ENCODE data around the gene PRPS1.

Gene PRPS1

GRCh38 chrX:107675365-107675654 lies 47.0 kb downstream of the PRPS1 start:
- H3K9me3 ChIP-seq (ENCODE audit: control insufficient read depth, insufficient read depth, low read length): no peaks in the 10 kb centered on the region
- no peaks in the 10 kb centered on the region for H3K36me3 ChIP-seq (ENCODE audit: control insufficient read depth, insufficient read depth, low read length)
- peaks cover 40% of the 10 kb centered on the region for H3K27me3 ChIP-seq (ENCODE audit: control insufficient read depth, insufficient read depth, low read length)
- H3K4me3 ChIP-seq (ENCODE audit: low read depth, low read length): no peak overlapping the region
- H3K9ac ChIP-seq (ENCODE audit: low read depth, low read length): no peak overlapping the region
- peaks cover 12% of the 10 kb centered on the region for H3K4me1 ChIP-seq (ENCODE audit: control insufficient read depth, insufficient read depth, low read length)
- no peak overlapping the region for H3K27ac ChIP-seq (ENCODE audit: low read depth, low read length)

DNA sequence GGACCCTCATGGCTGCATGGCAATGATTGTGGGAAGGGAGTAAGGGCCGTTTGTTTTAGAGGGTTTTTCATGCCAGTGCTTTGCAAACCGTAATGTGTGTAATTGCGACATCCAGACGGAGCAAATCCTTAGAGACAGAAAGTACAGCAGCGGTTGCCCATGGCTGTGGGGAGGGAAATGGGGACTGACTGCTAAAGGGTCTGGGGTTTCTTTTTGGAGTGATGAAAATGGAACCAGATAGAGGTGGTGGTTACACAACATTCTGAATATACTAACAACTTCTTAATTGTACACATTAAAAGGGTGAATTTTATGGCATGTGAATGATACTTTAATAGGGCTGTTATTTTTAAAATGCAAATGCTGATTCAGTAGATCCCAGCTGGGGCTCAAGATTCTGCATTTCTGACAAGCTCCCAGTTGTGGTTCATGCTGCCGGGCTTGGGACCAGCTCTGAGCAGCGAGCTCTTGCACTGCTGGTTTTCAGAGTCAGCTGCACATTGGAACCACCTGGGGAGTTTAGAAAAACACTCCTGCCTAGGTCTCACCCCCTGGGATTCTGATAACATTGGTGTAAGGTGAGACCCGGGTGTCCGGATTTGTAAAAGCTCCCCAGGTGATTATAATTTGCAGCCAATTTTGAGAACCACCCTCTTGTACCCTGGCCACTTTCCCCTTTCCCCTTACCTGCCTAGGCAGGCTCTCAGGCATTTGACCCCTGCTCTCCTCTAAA lies 47.7 kb downstream of the PRPS1 start:
- H3K27ac ChIP-seq (ENCODE audit: low read depth, low read length): no peak overlapping the region
- no peak overlapping the region for H3K9ac ChIP-seq (ENCODE audit: low read depth, low read length)
- no peaks in the 10 kb centered on the region for H3K9me3 ChIP-seq (ENCODE audit: control insufficient read depth, insufficient read depth, low read length)
- H3K4me3 ChIP-seq (ENCODE audit: low read depth, low read length): no peak overlapping the region
- H3K27me3 ChIP-seq (ENCODE audit: control insufficient read depth, insufficient read depth, low read length): peaks cover 40% of the 10 kb centered on the region
- H3K36me3 ChIP-seq (ENCODE audit: control insufficient read depth, insufficient read depth, low read length): no peaks in the 10 kb centered on the region
- peaks cover 12% of the 10 kb centered on the region for H3K4me1 ChIP-seq (ENCODE audit: control insufficient read depth, insufficient read depth, low read length)

GRCh38 chrX:107676559-107677378 lies 48.5 kb downstream of the PRPS1 start:
- no peak overlapping the region for H3K27ac ChIP-seq (ENCODE audit: low read depth, low read length)
- no peak overlapping the region for H3K9ac ChIP-seq (ENCODE audit: low read depth, low read length)
- no peaks in the 10 kb centered on the region for H3K36me3 ChIP-seq (ENCODE audit: control insufficient read depth, insufficient read depth, low read length)
- H3K9me3 ChIP-seq (ENCODE audit: control insufficient read depth, insufficient read depth, low read length): no peaks in the 10 kb centered on the region
- H3K4me3 ChIP-seq (ENCODE audit: low read depth, low read length): no peak overlapping the region
- H3K4me1 ChIP-seq (ENCODE audit: control insufficient read depth, insufficient read depth, low read length): peaks cover 12% of the 10 kb centered on the region
- H3K27me3 ChIP-seq (ENCODE audit: control insufficient read depth, insufficient read depth, low read length): peaks cover 40% of the 10 kb centered on the region

- peaks cover 40% of the 10 kb centered on the region for H3K27me3 ChIP-seq (ENCODE audit: control insufficient read depth, insufficient read depth, low read length)
- no peaks in the 10 kb centered on the region for H3K9me3 ChIP-seq (ENCODE audit: control insufficient read depth, insufficient read depth, low read length)
- no peak overlapping the region for H3K4me3 ChIP-seq (ENCODE audit: low read depth, low read length)
- no peak overlapping the region for H3K27ac ChIP-seq (ENCODE audit: low read depth, low read length)
- peaks cover 12% of the 10 kb centered on the region for H3K4me1 ChIP-seq (ENCODE audit: control insufficient read depth, insufficient read depth, low read length)
- no peak overlapping the region for H3K9ac ChIP-seq (ENCODE audit: low read depth, low read length)
- no peaks in the 10 kb centered on the region for H3K36me3 ChIP-seq (ENCODE audit: control insufficient read depth, insufficient read depth, low read length)
These were observed 49.2 kb downstream of the PRPS1 start for GRCh38 chrX:107677501-107677901.

DNA sequence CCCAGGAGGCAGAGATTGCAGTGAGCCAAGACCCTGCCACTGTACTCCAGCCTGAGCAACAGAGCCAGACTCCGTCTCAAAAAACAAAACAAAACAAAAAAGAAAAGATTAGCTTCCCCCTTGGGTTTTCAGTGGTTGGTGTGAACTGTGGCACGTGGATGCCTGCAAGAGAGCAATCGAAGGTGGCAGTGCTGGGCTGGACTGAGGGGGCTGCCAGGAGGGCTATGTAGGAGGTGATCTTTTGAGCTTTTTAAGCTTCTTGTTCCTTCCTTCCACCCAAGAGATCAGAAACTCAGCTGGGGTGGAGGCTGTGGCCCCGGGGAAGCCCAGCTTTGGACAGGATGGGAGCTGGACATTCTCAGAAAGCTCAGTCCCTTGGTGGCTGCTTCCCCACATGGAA lies 49.6 kb downstream of the PRPS1 start:
- Histone ChIP-seq H3K9me3 (ENCODE audit: control insufficient read depth, insufficient read depth, low read length) (no peaks in the 10 kb centered on the region), H3K4me1 (ENCODE audit: control insufficient read depth, insufficient read depth, low read length) (peaks cover 12% of the 10 kb centered on the region), H3K4me3 (ENCODE audit: low read depth, low read length) (no peak overlapping the region), H3K27me3 (ENCODE audit: control insufficient read depth, insufficient read depth, low read length) (peaks cover 40% of the 10 kb centered on the region), H3K27ac (ENCODE audit: low read depth, low read length) (no peak overlapping the region), H3K36me3 (ENCODE audit: control insufficient read depth, insufficient read depth, low read length) (no peaks in the 10 kb centered on the region), H3K9ac (ENCODE audit: low read depth, low read length) (no peak overlapping the region)

GRCh38 chrX:107678957-107679740 lies 50.8 kb downstream of the PRPS1 start:
- H3K36me3 ChIP-seq (ENCODE audit: control insufficient read depth, insufficient read depth, low read length): no peaks in the 10 kb centered on the region
- H3K9ac ChIP-seq (ENCODE audit: low read depth, low read length): no peak overlapping the region
- H3K4me3 ChIP-seq (ENCODE audit: low read depth, low read length): no peak overlapping the region
- H3K4me1 ChIP-seq (ENCODE audit: control insufficient read depth, insufficient read depth, low read length): peaks cover 10% of the 10 kb centered on the region
- no peaks in the 10 kb centered on the region for H3K9me3 ChIP-seq (ENCODE audit: control insufficient read depth, insufficient read depth, low read length)
- peaks cover 40% of the 10 kb centered on the region for H3K27me3 ChIP-seq (ENCODE audit: control insufficient read depth, insufficient read depth, low read length)
- H3K27ac ChIP-seq (ENCODE audit: low read depth, low read length): no peak overlapping the region

GRCh38 chrX:107682256-107682655 lies 53.9 kb downstream of the PRPS1 start:
- Histone ChIP-seq H3K4me3 (ENCODE audit: low read depth, low read length) (no peak overlapping the region), H3K27ac (ENCODE audit: low read depth, low read length) (no peak overlapping the region)

DNA sequence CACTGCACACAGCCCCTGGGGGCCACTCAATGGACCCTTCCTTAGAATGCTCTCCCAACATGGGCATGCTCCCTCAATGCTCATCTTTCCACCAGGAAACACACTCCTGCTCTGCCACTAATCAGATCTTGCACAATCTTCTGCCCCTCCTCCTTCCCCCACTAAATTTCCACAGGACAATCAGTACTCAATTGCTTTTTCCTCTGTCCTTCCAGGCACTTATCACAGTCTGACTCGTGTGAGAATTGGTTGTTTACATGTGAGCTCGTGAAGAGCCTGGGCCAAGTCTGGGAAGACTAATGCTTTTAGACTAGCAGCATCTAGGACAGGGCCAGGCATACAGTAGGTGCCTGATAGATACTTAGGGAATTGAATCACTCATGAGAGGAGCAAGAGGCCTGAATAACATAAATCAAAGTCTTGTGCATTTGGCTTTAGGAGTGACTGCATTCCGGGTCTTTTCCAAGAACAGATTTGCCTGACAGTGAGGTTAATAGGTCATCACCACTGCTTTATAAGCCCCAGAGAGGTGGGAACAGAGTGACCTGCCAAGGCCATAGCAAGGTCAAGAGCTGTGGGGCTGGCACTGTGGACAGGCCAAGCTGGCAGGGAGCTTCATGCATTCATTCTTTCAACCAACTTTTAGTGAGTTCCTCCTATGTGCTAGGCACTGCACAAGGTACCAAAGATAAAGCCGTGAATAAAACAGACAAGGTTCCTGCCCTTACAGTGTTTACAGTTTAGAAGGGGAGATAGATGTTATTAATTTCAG lies 55.0 kb downstream of the PRPS1 start:
- Histone ChIP-seq H3K9me3 (ENCODE audit: control insufficient read depth, insufficient read depth, low read length) (no peaks in the 10 kb centered on the region), H3K36me3 (ENCODE audit: control insufficient read depth, insufficient read depth, low read length) (no peaks in the 10 kb centered on the region), H3K4me3 (ENCODE audit: low read depth, low read length) (no peak overlapping the region), H3K9ac (ENCODE audit: low read depth, low read length) (no peak overlapping the region), H3K4me1 (ENCODE audit: control insufficient read depth, insufficient read depth, low read length) (no peaks in the 10 kb centered on the region), H3K27me3 (ENCODE audit: control insufficient read depth, insufficient read depth, low read length) (peaks cover 16% of the 10 kb centered on the region), H3K27ac (ENCODE audit: low read depth, low read length) (no peak overlapping the region)

More at GRCh38 chrX:107682256-107682655, 53.9 kb downstream of the PRPS1 start:
- Histone ChIP-seq H3K9ac (ENCODE audit: low read depth, low read length) (no peak overlapping the region), H3K36me3 (ENCODE audit: control insufficient read depth, insufficient read depth, low read length) (no peaks in the 10 kb centered on the region), H3K27me3 (ENCODE audit: control insufficient read depth, insufficient read depth, low read length) (peaks cover 18% of the 10 kb centered on the region), H3K4me1 (ENCODE audit: control insufficient read depth, insufficient read depth, low read length) (no peaks in the 10 kb centered on the region; the same call in 1 of the 2 replicates), H3K9me3 (ENCODE audit: control insufficient read depth, insufficient read depth, low read length) (no peaks in the 10 kb centered on the region)

GRCh38 chrX:107683931-107684330 lies 55.6 kb downstream of the PRPS1 start:
- H3K4me1 ChIP-seq (ENCODE audit: control insufficient read depth, insufficient read depth, low read length): no peaks in the 10 kb centered on the region
- no peaks in the 10 kb centered on the region for H3K9me3 ChIP-seq (ENCODE audit: control insufficient read depth, insufficient read depth, low read length)
- no peak overlapping the region for H3K9ac ChIP-seq (ENCODE audit: low read depth, low read length)
- no peak overlapping the region for H3K27ac ChIP-seq (ENCODE audit: low read depth, low read length)
- no peaks in the 10 kb centered on the region for H3K36me3 ChIP-seq (ENCODE audit: control insufficient read depth, insufficient read depth, low read length)
- H3K27me3 ChIP-seq (ENCODE audit: control insufficient read depth, insufficient read depth, low read length): peaks cover 12% of the 10 kb centered on the region
- no peak overlapping the region for H3K4me3 ChIP-seq (ENCODE audit: low read depth, low read length)

DNA sequence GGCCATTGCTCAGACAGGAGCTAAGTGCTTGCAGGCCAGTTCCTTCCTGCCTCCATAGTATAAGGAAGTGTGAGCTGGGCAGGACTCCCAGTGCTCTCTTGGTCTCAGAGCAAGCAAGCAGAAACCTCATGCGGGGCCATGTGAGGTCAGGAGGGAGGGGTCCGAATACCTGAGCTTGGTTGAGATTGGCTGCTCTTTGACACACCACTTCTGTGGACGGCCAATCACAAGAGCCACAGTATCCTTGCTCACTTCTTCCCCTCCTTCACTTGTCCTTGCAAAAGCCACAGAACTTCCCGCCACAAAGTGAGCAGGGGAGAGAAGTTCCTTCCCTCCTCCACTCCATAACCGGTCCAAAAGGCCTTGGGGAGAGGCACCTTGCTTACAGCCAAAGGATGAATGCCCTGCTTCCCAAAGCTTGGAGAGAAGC lies 56.7 kb downstream of the PRPS1 start:
- Histone ChIP-seq H3K36me3 (ENCODE audit: control insufficient read depth, insufficient read depth, low read length) (no peaks in the 10 kb centered on the region), H3K9me3 (ENCODE audit: control insufficient read depth, insufficient read depth, low read length) (no peaks in the 10 kb centered on the region), H3K4me3 (ENCODE audit: low read depth, low read length) (no peak overlapping the region), H3K4me1 (ENCODE audit: control insufficient read depth, insufficient read depth, low read length) (no peaks in the 10 kb centered on the region), H3K27ac (ENCODE audit: low read depth, low read length) (no peak overlapping the region), H3K9ac (ENCODE audit: low read depth, low read length) (no peak overlapping the region), H3K27me3 (ENCODE audit: control insufficient read depth, insufficient read depth, low read length) (peaks cover 7% of the 10 kb centered on the region)
